Stimulated activated CD4-positive, alpha-beta T cell treated with anti-CD3 and anti-CD28 coated beads, Interleukin-1b, Interleukin-23, amount 100 ng/mL, for 48 hours (primary cell): ENCODE data around the gene NR4A1.
"Not testable (repeated sequence)": the region's sequence is repeated elsewhere in the genome, so short reads cannot be mapped to it uniquely, and the experiment has no call there.

Experiments
- DNase-seq: peaks from one replicate; pipeline ENCODE4 v3.0.0-alpha.2; 2020

The NR4A1 gene

DNA sequence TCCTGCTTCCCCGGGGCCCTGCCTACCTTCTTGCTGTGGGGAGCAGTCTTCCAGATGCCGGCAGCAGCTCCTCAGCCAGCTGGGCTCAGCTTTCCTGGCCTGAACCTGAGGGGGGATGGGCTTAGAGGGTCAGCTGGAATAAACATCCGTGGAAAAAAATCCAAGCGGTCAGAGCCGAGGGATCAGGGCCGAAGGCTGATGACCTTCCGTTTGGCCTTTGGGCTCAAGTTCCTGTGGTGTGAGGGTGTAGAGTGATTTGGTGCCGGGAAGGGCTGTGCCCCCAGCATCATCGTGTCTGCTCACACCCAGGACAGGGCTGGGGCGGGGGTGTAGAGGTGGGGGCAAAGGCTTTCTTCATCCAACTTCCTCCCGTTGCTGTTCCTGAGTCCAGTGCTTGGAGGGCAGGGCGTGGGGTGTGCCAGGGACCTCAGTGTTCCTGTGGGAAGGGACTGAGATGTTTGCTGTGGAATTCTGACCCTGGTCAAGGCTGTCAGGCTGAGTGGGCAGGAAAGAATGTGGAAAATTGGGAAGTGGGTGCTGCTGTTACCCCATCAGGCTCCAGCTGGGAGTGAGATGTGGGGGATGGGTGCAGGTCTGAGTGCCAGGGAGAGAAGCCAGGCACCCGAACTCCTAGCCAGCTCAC is 30.9 kb downstream of the NR4A1 start:
- no peak for DNase-seq

DNA sequence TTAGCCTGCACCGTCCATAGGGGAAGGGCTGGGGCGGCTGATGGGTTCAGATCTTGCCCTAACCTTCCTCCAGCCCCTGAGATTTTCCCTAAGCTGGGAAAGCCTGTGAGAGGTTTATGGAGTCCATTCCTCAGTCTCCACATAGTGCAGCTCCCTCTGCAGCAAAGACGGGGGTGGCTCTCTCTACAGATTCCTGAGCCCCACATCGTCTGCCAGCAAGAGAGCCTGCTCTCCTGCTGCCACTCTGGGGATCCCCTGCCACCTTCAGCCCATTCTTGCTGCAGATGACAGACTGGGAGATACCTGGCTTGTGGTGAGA is 31.4 kb downstream of the NR4A1 start:
- DNase-seq = no peak

- DNase-seq = peak; percentile 62
Observed at GRCh38 chr12:52082988-52083637, 31.9 kb downstream of the NR4A1 start.

DNA sequence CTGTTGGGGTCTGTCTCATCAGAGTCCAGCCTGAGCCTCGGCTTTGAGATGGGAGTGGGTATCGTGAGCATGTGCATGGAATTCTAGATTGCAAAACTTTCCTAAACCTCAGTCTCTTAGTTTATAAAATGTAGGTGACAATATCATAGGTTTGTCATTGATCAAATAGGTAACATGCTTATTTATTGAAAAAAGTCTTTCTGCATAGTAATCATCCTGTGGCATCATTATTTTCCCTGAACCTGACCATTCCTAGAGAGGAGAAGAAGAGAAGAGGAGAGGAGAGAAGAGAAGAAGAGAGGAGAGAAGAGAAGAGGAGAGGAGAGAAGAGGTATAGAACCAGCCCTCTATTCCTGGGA is 32.4 kb downstream of the NR4A1 start:
- DNase-seq = no peak

DNA sequence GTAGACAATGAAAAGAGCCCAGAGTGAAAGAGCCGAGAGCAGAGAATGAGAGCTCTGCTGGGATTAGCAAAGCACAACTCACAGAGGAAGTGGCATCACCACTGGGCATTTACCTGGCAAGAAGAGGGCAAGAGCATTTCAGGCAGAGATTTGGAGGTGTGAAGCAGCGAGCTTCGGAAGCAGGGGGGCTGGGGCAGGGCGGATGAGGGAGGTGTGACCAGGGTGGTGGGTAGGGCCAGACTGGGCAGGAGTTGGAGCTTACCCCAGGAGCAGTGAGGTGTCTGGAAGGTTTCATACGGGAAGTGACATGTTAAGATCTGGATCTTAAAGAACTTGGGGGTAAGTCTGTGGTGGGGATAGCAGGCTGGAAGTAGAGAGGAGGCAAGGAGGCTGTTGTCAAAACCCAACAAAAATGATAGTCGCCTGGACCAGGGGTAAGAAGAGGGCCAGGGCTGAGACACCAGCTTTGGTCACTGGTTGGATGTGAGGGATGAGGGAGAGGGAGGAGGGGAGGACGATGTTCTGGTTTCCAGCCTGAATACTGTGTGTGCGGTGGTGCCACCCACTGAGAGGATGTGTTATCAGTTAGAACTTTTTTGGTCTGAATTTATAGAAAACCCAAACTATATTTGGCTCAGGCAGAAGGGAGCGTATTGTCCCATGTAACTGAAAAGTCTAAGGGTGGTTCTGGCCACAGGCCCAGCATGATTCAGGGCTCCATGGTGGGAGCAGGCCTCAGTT is 33.4 kb downstream of the NR4A1 start:
- no peak for DNase-seq

DNA sequence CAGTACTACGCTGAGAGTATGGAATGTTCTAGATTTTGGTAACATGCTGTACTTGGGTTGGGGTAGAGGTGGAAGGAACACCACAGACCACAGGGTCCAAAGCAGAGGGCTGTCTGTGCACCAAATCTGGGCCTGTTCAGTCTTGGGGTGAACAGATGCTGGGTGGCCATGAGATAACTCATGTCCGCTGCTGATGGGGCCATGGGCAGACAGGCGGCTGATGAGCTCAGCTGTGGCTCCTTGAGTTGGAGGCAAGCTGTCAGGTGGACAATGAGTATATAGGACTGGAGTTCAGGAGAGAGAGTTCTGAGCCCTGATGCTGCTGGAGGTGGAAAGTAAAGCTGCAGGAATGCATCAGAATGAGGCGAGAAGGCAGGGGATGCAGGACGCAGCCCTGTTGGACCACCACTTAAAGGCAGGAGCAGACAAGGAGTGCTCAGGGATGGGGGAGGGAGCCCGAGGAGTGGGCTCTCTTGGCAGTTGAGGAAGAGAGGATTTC is 34.5 kb downstream of the NR4A1 start:
- no peak for DNase-seq

DNA sequence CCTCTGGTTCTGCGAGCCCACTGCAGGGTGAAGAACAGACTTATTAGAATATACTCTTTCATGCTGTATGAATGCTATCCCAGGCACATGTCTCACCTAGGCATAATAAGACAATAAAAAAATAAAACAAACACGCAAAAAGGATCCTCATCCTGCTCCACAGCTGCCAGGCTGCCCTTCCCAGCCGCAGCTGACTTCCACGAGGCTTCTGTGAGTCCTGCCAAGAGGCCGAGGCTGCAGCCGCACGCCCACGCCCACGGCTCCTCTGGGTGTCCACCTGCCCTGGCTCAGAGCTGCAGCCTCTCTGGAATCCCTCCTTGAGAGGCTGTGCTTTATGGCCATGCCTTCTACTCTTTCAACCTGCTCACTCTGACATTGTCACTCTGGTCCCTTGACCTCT is 35.1 kb downstream of the NR4A1 start:
- no peak for DNase-seq

GRCh38 chr12:52086944-52087835 is 35.9 kb downstream of the NR4A1 start:
- no peak for DNase-seq

GRCh38 chr12:52087961-52088820 is 36.9 kb downstream of the NR4A1 start:
- DNase-seq = no peak

- no peak for DNase-seq
Observed at GRCh38 chr12:52089491-52089890, 38.2 kb downstream of the NR4A1 start.

GRCh38 chr12:52090291-52090690 is 39.0 kb downstream of the NR4A1 start:
- DNase-seq = no peak

DNA sequence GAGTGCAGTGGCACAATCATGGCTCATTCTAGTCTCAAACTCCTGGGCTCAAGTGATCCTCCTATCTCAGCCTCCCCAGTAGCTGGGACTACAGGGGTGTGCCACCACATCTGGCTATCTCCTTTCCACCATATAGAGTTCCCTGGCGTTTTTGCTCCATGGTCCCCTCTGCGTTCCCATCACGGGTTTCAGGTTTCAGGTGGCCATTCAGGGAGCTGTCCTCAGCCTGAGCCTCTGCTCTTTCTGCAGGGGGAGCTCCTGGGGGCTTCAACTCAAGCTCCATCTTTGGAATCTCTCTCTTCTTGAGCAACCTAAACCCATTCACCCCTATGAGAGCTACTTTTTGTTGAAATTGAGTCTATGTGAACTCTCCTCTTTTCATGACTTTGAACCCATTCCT is 39.8 kb downstream of the NR4A1 start:
- DNase-seq = no peak

- no peak for DNase-seq
Observed at GRCh38 chr12:52091869-52092268, 40.6 kb downstream of the NR4A1 start.

DNA sequence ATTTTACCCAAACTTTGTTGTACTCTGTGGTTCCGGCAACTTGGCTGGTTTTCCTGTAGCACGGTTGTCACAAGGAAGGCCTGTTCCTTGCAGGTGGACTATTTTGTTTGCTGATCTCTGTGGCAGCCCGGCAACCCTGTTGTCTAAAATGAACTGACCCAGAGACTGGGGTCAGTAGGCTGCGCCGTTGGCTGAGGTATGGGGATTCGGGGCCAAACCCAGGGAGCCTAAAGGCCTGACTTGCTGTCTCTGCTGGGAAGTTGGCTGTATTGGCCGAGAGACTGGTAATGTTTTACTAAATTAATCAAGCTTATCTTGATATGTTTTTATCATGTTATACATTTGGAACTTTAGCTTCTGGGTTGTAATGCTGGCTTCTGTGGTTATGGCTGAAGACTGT is 42.1 kb downstream of the NR4A1 start:
- DNase-seq = no peak

DNA sequence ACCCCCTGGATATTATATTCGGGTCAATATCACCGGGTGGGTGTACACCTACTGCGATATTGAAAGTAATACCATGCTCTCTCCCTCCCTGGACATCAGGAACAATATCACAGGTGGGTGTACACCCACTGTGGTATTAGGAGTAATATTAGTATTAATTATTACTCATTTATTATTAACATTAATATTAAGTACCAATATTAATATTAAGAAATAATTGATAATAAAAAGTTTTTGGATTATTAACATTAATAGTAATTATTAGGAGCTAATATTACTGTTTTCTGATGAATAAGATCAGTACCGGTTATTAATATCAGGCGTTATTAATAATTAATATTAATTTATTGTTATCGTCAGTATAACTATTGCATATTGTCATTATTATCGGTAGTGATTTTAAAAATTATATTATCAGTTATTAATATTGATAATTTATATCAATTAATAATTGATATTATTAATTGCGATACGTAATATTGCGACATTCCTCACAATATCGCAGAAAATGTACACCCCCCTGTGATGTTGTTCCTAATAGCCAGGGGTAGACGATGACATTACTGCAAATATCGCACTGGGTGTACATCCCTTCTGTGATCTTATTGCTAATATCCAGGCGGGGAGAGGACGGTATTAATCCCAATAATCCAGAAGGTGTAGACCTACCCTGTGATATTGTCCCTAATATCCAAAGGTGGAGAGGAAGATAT is 45.2 kb downstream of the NR4A1 start:
- no peak for DNase-seq

DNA sequence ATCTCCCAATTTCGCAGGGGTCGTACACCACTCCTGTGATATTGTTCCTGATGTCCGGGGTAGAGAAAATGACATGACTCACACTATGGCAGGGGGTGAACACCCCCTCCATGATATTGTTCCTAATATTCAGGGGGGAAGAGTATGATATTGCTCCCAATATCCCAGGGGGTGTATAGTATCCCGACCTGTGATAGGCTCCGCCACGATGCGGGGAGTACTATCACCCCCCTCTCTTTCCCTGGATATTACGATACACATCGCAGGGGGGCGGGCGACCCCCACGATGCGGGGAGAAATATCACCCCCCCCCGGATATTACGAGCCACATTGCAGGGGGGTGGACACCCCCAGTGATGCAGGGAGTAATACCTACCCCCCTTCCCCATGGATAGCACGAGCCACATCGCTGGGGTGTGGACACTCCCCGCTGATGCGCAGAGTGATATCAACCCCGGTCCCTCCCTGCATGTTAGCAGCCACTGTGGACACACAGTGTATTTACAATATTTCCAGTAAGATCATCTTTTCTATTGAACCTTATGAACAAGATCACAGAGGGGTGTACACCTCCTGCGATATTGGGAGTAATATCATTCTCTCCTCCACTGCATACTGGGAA is 45.9 kb downstream of the NR4A1 start:
- DNase-seq = no peak

GRCh38 chr12:52104431-52105089 is 53.3 kb downstream of the NR4A1 start:
- not testable (repeated sequence) for DNase-seq
